Effector memory CD4-positive, alpha-beta T cell (primary cell): ENCODE data around the gene FAM171A2.

ENCODE experiments used
- DNase-seq, 3 donors: peaks; one replicate each; pipeline ENCODE4 v3.0.0-alpha.2; 2020
- H3K27ac ChIP-seq: 2 replicates; pipeline ENCODE4 v1.7.0; 2013; ENCODE audit warnings: mild to moderate bottlenecking, low read length, moderate library complexity; ENCODE audit not compliant: insufficient read depth, poor library complexity, severe bottlenecking
- H3K27me3 ChIP-seq: replicated peaks from 2 replicates; pipeline ENCODE4 v1.7.0; 2013; ENCODE audit warnings: mild to moderate bottlenecking, low read length; ENCODE audit not compliant: insufficient read depth, control insufficient read depth, poor library complexity, severe bottlenecking
- H3K36me3 ChIP-seq: 2 replicates; pipeline ENCODE4 v1.7.0; 2013; ENCODE audit warnings: mild to moderate bottlenecking, low read length, moderate library complexity; ENCODE audit not compliant: control insufficient read depth, insufficient read depth
- H3K4me1 ChIP-seq: 2 replicates; pipeline ENCODE4 v1.7.0; 2013; ENCODE audit warnings: low read length, mild to moderate bottlenecking; ENCODE audit not compliant: control insufficient read depth, insufficient read depth, poor library complexity, severe bottlenecking
- H3K4me3 ChIP-seq: 2 replicates; pipeline ENCODE4 v1.7.0; 2013; ENCODE audit warnings: low read length, low read depth, mild to moderate bottlenecking; ENCODE audit not compliant: insufficient read depth, poor library complexity, severe bottlenecking
- H3K9me3 ChIP-seq: 2 replicates; pipeline ENCODE4 v1.7.0; 2013; ENCODE audit warnings: mild to moderate bottlenecking, low read length, moderate library complexity; ENCODE audit not compliant: control insufficient read depth

The FAM171A2 gene

DNA sequence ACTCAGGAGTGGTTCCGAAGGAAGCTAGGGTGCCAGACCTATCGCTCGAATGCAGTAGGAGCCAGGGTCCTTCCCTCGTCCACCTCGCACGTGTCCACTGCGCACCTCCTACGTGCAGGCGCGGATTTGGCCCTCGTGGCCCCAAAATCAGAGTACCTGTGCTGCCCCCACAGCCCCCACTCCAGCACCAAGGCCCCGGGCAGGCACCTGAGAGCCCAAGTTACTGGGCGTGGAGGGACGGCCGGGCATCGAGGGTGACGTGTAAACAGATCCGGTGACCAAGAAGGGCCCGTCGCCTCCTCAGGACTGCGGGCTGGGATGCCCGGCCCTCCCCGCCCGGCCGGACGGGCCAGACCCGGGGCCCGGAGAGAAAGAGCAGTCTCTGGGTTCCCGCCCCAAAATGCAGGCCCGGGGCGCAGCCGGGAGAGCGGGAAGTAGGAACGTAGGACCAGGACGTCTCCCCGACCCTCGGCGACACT lies 39.5 kb downstream of the FAM171A2 start:
- H3K36me3 ChIP-seq = peaks cover 25% of the 10 kb centered on the region
- DNase-seq = no peak
- peak overlapping the region; percentile 85 for H3K4me3 ChIP-seq
- no peaks in the 10 kb centered on the region for H3K9me3 ChIP-seq
- H3K4me1 ChIP-seq = peaks cover 8% of the 10 kb centered on the region
- H3K27ac ChIP-seq = peak overlapping the region; percentile 89
- no peaks in the 10 kb centered on the region for H3K27me3 ChIP-seq

GRCh38 chr17:44323359-44324091 lies 40.1 kb downstream of the FAM171A2 start:
- Histone ChIP-seq H3K4me3 (peak overlapping the region; percentile 85), H3K27me3 (no peaks in the 10 kb centered on the region), H3K27ac (peak overlapping the region; percentile 89), H3K4me1 (peaks cover 8% of the 10 kb centered on the region), H3K36me3 (peaks cover 25% of the 10 kb centered on the region), H3K9me3 (no peaks in the 10 kb centered on the region)
- DNase-seq = no peak

- no peaks in the 10 kb centered on the region for H3K9me3 ChIP-seq
- no peak for DNase-seq
- H3K27me3 ChIP-seq = peaks cover under 1% of the 10 kb centered on the region
- H3K36me3 ChIP-seq = peaks cover 25% of the 10 kb centered on the region
- H3K4me1 ChIP-seq = peaks cover 8% of the 10 kb centered on the region
- H3K27ac ChIP-seq = no peak overlapping the region
- H3K4me3 ChIP-seq = no peak overlapping the region
These were observed 41.3 kb downstream of the FAM171A2 start for GRCh38 chr17:44322236-44322895.

DNA sequence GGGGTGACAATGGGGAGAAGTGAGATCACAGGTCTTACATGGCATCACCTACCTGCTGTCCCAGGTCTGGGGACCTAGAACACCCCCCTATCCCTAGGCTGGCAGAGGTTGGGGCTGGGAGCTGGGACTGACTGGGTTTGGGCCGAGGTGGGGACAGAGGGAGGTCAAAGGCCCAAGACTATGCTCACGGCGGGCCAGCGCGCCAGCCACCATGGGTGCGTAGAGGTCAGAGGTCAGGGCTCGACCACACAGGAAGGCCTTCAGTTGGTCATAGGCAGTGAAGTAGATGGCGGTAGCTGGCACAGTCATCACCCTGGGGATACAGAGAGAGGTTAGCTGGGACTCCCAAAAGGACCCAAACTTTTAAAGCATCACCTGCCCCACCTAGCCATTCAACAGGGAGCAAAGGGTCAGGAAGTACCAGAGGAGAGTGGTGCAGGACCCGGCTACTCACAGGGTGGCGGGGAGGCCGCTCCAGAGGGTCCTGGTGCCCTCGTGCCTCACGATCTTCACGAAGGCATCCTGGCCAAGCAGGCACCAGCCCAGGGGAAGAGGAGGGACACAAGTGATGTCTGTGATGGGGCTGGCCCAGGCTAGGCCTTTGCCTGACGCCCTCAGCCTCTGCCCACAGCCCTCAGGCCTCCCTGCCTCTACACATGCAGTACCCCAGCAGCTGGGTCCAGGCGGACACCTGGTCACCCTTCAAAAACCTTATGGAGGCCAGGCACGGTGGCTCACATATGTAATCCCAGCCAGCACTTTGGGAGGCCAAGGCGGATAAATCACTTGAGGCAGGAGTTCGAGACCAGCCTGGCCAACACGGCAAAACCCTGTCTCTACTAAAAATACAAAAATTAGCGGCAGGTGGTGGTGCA lies 42.2 kb downstream of the FAM171A2 start:
- DNase-seq = no peak
- peaks cover 25% of the 10 kb centered on the region for H3K36me3 ChIP-seq
- H3K9me3 ChIP-seq = no peaks in the 10 kb centered on the region
- H3K4me3 ChIP-seq = no peak overlapping the region
- no peak overlapping the region for H3K27ac ChIP-seq
- peaks cover 8% of the 10 kb centered on the region for H3K4me1 ChIP-seq
- H3K27me3 ChIP-seq = peaks cover 6% of the 10 kb centered on the region

- DNase-seq = no peak
- peaks cover 18% of the 10 kb centered on the region for H3K4me1 ChIP-seq
- H3K9me3 ChIP-seq = no peaks in the 10 kb centered on the region
- H3K27ac ChIP-seq = no peak overlapping the region
- H3K36me3 ChIP-seq = peaks cover 25% of the 10 kb centered on the region
- no peak overlapping the region for H3K4me3 ChIP-seq
- peaks cover 6% of the 10 kb centered on the region for H3K27me3 ChIP-seq
These were observed 43.6 kb downstream of the FAM171A2 start for GRCh38 chr17:44320066-44320465.

DNA sequence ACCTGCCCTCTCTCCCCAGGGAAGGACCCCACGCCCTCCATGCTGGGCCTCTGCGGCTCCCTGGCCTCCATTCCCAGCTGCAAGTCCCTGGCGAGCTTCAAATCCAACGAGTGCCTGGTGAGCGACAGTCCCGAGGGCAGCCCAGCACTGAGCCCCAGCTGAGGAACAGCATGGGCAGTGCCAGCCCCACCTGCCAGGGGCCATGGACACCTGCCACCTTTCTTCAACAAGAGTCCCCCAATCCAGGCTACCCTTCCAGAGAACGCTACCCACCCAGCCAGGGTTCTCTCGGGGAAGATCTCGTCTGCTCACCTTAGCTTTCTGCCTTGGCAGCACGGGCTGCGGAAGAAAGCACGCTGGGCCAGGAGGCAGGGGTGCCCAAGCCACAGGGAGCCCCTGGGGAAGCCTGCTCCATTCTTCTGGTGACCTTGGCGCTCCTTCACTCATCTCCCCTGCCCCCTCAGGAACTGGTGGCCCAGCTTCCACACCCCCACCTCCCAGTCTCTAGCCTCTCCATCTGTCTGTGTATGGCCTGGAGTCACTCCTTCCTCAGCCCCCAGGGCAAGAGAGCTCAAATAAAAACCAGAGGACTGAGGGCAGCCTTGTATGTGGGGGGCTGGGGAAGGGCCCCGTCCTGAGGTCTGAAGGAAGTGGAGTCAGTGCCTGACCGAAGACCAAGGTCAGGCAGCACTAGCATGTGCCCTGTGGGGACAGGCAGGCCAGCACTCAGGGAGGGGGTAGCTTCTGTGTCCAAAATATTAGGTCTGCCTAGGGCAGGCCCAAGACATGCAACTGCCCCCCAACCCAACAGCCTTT lies 45.4 kb downstream of the FAM171A2 start:
- no peak overlapping the region for H3K27ac ChIP-seq
- H3K27me3 ChIP-seq = peaks cover 11% of the 10 kb centered on the region
- DNase-seq = no peak
- peaks cover 25% of the 10 kb centered on the region for H3K36me3 ChIP-seq
- H3K4me1 ChIP-seq = peaks cover 17% of the 10 kb centered on the region
- H3K9me3 ChIP-seq = no peaks in the 10 kb centered on the region
- H3K4me3 ChIP-seq = no peak overlapping the region

- Histone ChIP-seq H3K27ac (no peak overlapping the region), H3K4me1 (peaks cover 17% of the 10 kb centered on the region), H3K4me3 (no peak overlapping the region), H3K36me3 (peaks cover 25% of the 10 kb centered on the region), H3K9me3 (no peaks in the 10 kb centered on the region), H3K27me3 (peaks cover 15% of the 10 kb centered on the region)
- no peak for DNase-seq
These were observed 46.1 kb downstream of the FAM171A2 start for GRCh38 chr17:44317545-44317944.

- Histone ChIP-seq H3K4me1 (peaks cover 17% of the 10 kb centered on the region), H3K36me3 (peaks cover 17% of the 10 kb centered on the region), H3K4me3 (peak overlapping the region; percentile 11), H3K27ac (no peak overlapping the region), H3K9me3 (no peaks in the 10 kb centered on the region), H3K27me3 (peaks cover 15% of the 10 kb centered on the region)
- DNase-seq = no peak
These were observed 47.6 kb downstream of the FAM171A2 start for GRCh38 chr17:44315760-44316731.
